GM18517 (cell line): Measurements from ENCODE around the gene KLHL26.

ENCODE experiments used
- ATAC-seq: cut with Tn5 transposase; IDR thresholded peaks from one replicate; pipeline ENCODE4 v1.9.1; 2021; ENCODE audit warnings: mild to moderate bottlenecking, moderate library complexity; ENCODE audit not compliant: unreplicated experiment

KLHL26 gene

GRCh38 chr19:18683109-18683957 lies 46.5 kb downstream of the KLHL26 start, which contains the start of gene CRTC1:
CRTC1 (plus strand) TSS chr19:18683680; CDS start chr19:18683703, 23 bp downstream.
- ATAC-seq = peak; percentile 45

GRCh38 chr19:18683958-18684641 lies 47.3 kb downstream of the KLHL26 start:
- no peak for ATAC-seq

GRCh38 chr19:18684642-18684993 lies 47.8 kb downstream of the KLHL26 start:
- no peak for ATAC-seq

- no peak for ATAC-seq
These were observed 48.9 kb downstream of the KLHL26 start for GRCh38 chr19:18685597-18686190.

- ATAC-seq = no peak
These were observed 51.1 kb downstream of the KLHL26 start for GRCh38 chr19:18687740-18688465.

GRCh38 chr19:18696023-18696422 lies 59.2 kb downstream of the KLHL26 start:
- no peak for ATAC-seq

- ATAC-seq = no peak
These were observed 60.9 kb downstream of the KLHL26 start for GRCh38 chr19:18697680-18698079.

- ATAC-seq = no peak
These were observed 61.7 kb downstream of the KLHL26 start for GRCh38 chr19:18698321-18699167.

GRCh38 chr19:18699403-18700054 lies 62.7 kb downstream of the KLHL26 start:
- ATAC-seq = no peak

- peak; percentile 57 for ATAC-seq
These were observed 63.8 kb downstream of the KLHL26 start for GRCh38 chr19:18700501-18701249.

- ATAC-seq = peak; percentile 33
These were observed 64.4 kb downstream of the KLHL26 start for GRCh38 chr19:18701250-18701608.

GRCh38 chr19:18704054-18704453 lies 67.2 kb downstream of the KLHL26 start:
- ATAC-seq = no peak

- no peak for ATAC-seq
These were observed 68.1 kb downstream of the KLHL26 start for GRCh38 chr19:18704971-18705370.

- no peak for ATAC-seq
These were observed 71.8 kb downstream of the KLHL26 start for GRCh38 chr19:18708452-18709231.

GRCh38 chr19:18709546-18709945 lies 72.7 kb downstream of the KLHL26 start:
- ATAC-seq = no peak

- ATAC-seq = no peak
These were observed 73.4 kb downstream of the KLHL26 start for GRCh38 chr19:18710186-18710585.

GRCh38 chr19:18710996-18711751 lies 74.3 kb downstream of the KLHL26 start:
- ATAC-seq = no peak

- no peak for ATAC-seq
These were observed 75.1 kb downstream of the KLHL26 start for GRCh38 chr19:18711893-18712292.
